Measurements from ENCODE around the gene HSPG2.

The HSPG2 gene

GRCh38 chr1:21955501-21956281, 18.6 kb upstream of the HSPG2 start:
- no peak for TF ChIP-seq CTCF (IDR thresholded peaks at IDR 0.05; ENCODE audit: extremely low read depth, insufficient read depth, missing control alignments)
- DNase-seq (ENCODE audit: low spot score): no peak
- in situ Hi-C loops (cut with MboI; ENCODE audit: low pct_unique_long_range_greater_than_20kb, low sequenced_read_pairs, unreplicated experiment): loop anchor here (25.0 kb wide), 1 partner anchor 243 kb away; no protein-coding TSS in a partner anchor

- no peak for TF ChIP-seq CTCF (IDR thresholded peaks at IDR 0.05; ENCODE audit: extremely low read depth, insufficient read depth, missing control alignments)
- in situ Hi-C loops (cut with MboI; ENCODE audit: low pct_unique_long_range_greater_than_20kb, low sequenced_read_pairs, unreplicated experiment): loop anchor here (25.0 kb wide), 1 partner anchor 243 kb away; no protein-coding TSS in a partner anchor
- no peak for DNase-seq (ENCODE audit: low spot score)
Observed at GRCh38 chr1:21955058-21955457, 17.9 kb upstream of the HSPG2 start.

- no peak for DNase-seq (ENCODE audit: low spot score)
- no peak for TF ChIP-seq CTCF (IDR thresholded peaks at IDR 0.05; ENCODE audit: extremely low read depth, insufficient read depth, missing control alignments)
- in situ Hi-C loops (cut with MboI; ENCODE audit: low pct_unique_long_range_greater_than_20kb, low sequenced_read_pairs, unreplicated experiment): loop anchor here (25.0 kb wide), 1 partner anchor 241 kb away; no protein-coding TSS in a partner anchor
Observed at GRCh38 chr1:21952786-21953520, 15.8 kb upstream of the HSPG2 start.

GRCh38 chr1:21951226-21951870, 14.2 kb upstream of the HSPG2 start:
- no peak for DNase-seq (ENCODE audit: low spot score)
- in situ Hi-C loops (cut with MboI; ENCODE audit: low pct_unique_long_range_greater_than_20kb, low sequenced_read_pairs, unreplicated experiment): loop anchor here (25.0 kb wide), 1 partner anchor 239 kb away; no protein-coding TSS in a partner anchor
- no peak for TF ChIP-seq CTCF (IDR thresholded peaks at IDR 0.05; ENCODE audit: extremely low read depth, insufficient read depth, missing control alignments)

GRCh38 chr1:21950734-21951133, 13.6 kb upstream of the HSPG2 start:
- in situ Hi-C loops (cut with MboI; ENCODE audit: low pct_unique_long_range_greater_than_20kb, low sequenced_read_pairs, unreplicated experiment): loop anchor here (25.0 kb wide), 1 partner anchor 238 kb away; no protein-coding TSS in a partner anchor
- DNase-seq (ENCODE audit: low spot score): no peak
- no peak for TF ChIP-seq CTCF (IDR thresholded peaks at IDR 0.05; ENCODE audit: extremely low read depth, insufficient read depth, missing control alignments)

GRCh38 chr1:21946836-21947587, 9.9 kb upstream of the HSPG2 start:
- in situ Hi-C loops (cut with MboI; ENCODE audit: low pct_unique_long_range_greater_than_20kb, low sequenced_read_pairs, unreplicated experiment): no loop called here
- no peak for TF ChIP-seq CTCF (IDR thresholded peaks at IDR 0.05; ENCODE audit: extremely low read depth, insufficient read depth, missing control alignments)
- no peak for DNase-seq (ENCODE audit: low spot score)

All from GM13977 (cell line).